Stomach (tissue), 19 donors: Measurements from ENCODE around the gene FAM90A1. TPM values are rescaled to one million over a fixed set of nuclear protein-coding genes. Genes with fewer than 3 reads are reported as not detected.
A peak's percentile ranks its signal among the peaks of the same experiment; 100 is the strongest.
"Not testable (repeated sequence)": the region's sequence is repeated elsewhere in the genome, so short reads cannot be mapped to it uniquely, and the experiment has no call there.

Experiments used
- DNase-seq, 2 donors: peaks; one replicate each; pipeline versions ENCODE4 v3.0.0 to v3.0.0-alpha.2; 2013 to 2019
- H3K27ac ChIP-seq, 5 donors: fragments of 200-600 bp in 4 of 5; sonication (generic) in 4 of 5; one replicate each; pipeline ENCODE4 v1.5.1; 2013 to 2019; ENCODE audit warnings: mild to moderate bottlenecking in 1 of 5, moderate library complexity in 1 of 5
- H3K27me3 ChIP-seq, 3 donors: fragments of 200-600 bp; sonication (generic); one replicate each; pipeline ENCODE4 v1.5.1; 2017 to 2019; ENCODE audit warnings: mixed run types in 1 of 3
- H3K36me3 ChIP-seq, 4 donors: fragments of 200-600 bp; sonication (generic); 1 replicate in 3 of 4; 2 replicates in 1 of 4; pipeline ENCODE4 v1.5.1; 2016 to 2019
- H3K4me1 ChIP-seq, 4 donors: fragments of 200-600 bp; sonication (generic); one replicate each; pipeline ENCODE4 v1.5.1; 2016 to 2019
- H3K4me3 ChIP-seq, 4 donors: fragments of 200-600 bp; sonication (generic) in 3 of 4; one replicate each; pipeline ENCODE4 v1.5.1; 2016 to 2019; ENCODE audit warnings: mild to moderate bottlenecking in 1 of 4
- H3K9me3 ChIP-seq, 4 donors: fragments of 200-600 bp; sonication (generic); one replicate each; pipeline ENCODE4 v1.5.1; 2016 to 2019
- WGBS, 5 donors: extraction: QIAGEN DNeasy Blood & Tissue Kit in 3 of 5; methylation state at CpG; one replicate each; pipeline versions ENCODE4 v1.1.5 to v1.1.7; 2013 to 2018; 5-methylcytosine and 5-hydroxymethylcytosine counted together
- intact Hi-C: fragments of 100-400 bp; cut with DNase I; formaldehyde crosslinking; loops from one replicate; pipeline ENCODE4 v1.15.1; 2023; ENCODE audit warnings: low total_unique reads
- long read RNA-seq, 10 donors: transcript quantifications; one replicate each; lab custom pipeline, GENCODE V29; 2026
- polyA plus RNA-seq, 3 donors: library from polyadenylated mRNA; stranded (reverse); fragments of 200-250 nt; gene quantifications; one replicate each; pipeline ENCODE4 v1.2.3, GENCODE V29; 2013
- total RNA-seq, 5 donors: library from RNA; depleted of rRNA; stranded (reverse); fragments of >200 nt; gene quantifications; one replicate each; pipeline versions ENCODE4 v1.1.0 to v1.2.3, GENCODE V29; 2014 to 2016
- donor health status: healthy with polysubstance abuse.
- donor health status: Bipolar disorder and iron deficiency.
- donor health status: healthy.

The FAM90A1 gene
- under 1 TPM in 1 of 5 donors, not detected in 4; 0.89 TPM for total RNA-seq
- polyA plus RNA-seq: under 1 TPM in 1 of 3 donors, not detected in 2; 0.45 TPM
- long read RNA-seq, donor 1: 0 reads
- long read RNA-seq, donor 2: 0 reads
- long read RNA-seq, donor 3: 0 reads
- long read RNA-seq, donor 4: 0 reads
- long read RNA-seq, donor 5: 0 reads
- long read RNA-seq, donor 6: 0 reads
- long read RNA-seq, donor 7: 0 reads
- long read RNA-seq, donor 8: 0 reads
- long read RNA-seq, donor 9: 0 reads
- long read RNA-seq, donor 10: 0 reads

GRCh38 chr12:8226992-8227731 is at the start of gene FAM90A1:
FAM90A1 (minus strand) TSS chr12:8227618; CDS start chr12:8224832, 2,786 bp downstream.
- Histone ChIP-seq H3K27ac (peak within 1 kb of the TSS in 3 of 5 donors; percentile 5 to 48 (median 20)), H3K4me1 (peaks cover 0 to 13% (median 3%) of the 10 kb centered on the region in 4 donors), H3K4me3 (peak within 1 kb of the TSS; percentile 19 to 39 (median 36))
- H3K9me3 ChIP-seq, H3K36me3 ChIP-seq, H3K27me3 ChIP-seq: not testable (repeated sequence)
- peak in 1 of 2 donors; percentile 59 for DNase-seq
- intact Hi-C loops: loop anchor here (10.0 kb wide), 1 partner anchor 112 kb away; no protein-coding TSS in a partner anchor
- WGBS, 5 donors: 27 to 55% (median 42%) methylated on average over 14 to 22 of the region's 22 CpGs

GRCh38 chr12:8276397-8276796 is 49.0 kb upstream of the FAM90A1 start:
- not testable (repeated sequence) for DNase-seq, H3K27me3 ChIP-seq

GRCh38 chr12:8266706-8267105 is 39.3 kb upstream of the FAM90A1 start:
- H3K9me3 ChIP-seq, H3K4me3 ChIP-seq, DNase-seq, H3K4me1 ChIP-seq, H3K27ac ChIP-seq, H3K27me3 ChIP-seq, intact Hi-C loops, H3K36me3 ChIP-seq: not testable (repeated sequence)
- WGBS, 5 donors: 63 to 81% (median 73%) methylated on average over 4 of the region's 4 CpGs

More at GRCh38 chr12:8276397-8276796, 49.0 kb upstream of the FAM90A1 start:
- intact Hi-C loops, H3K36me3 ChIP-seq, H3K27ac ChIP-seq, H3K4me1 ChIP-seq, H3K4me3 ChIP-seq, H3K9me3 ChIP-seq: not testable (repeated sequence)
- 80 to 100% (median 83%) methylated on average over 1 to 2 of the region's 2 CpGs for WGBS, 5 donors

- DNase-seq, H3K27ac ChIP-seq, H3K36me3 ChIP-seq, H3K27me3 ChIP-seq, H3K4me3 ChIP-seq, H3K9me3 ChIP-seq, intact Hi-C loops, H3K4me1 ChIP-seq: not testable (repeated sequence)
- WGBS, 5 donors: 75 to 85% (median 79%) methylated on average over 7 of the region's 7 CpGs
These were observed 36.8 kb upstream of the FAM90A1 start for GRCh38 chr12:8264236-8264635.

- H3K27me3 ChIP-seq, H3K4me1 ChIP-seq, intact Hi-C loops, H3K9me3 ChIP-seq, H3K36me3 ChIP-seq, H3K4me3 ChIP-seq, H3K27ac ChIP-seq: not testable (repeated sequence)
- DNase-seq: peak in 1 of 2 donors; percentile 19
- 56 to 69% (median 65%) methylated on average over 14 of the region's 14 CpGs for WGBS, 5 donors
These were observed 33.7 kb upstream of the FAM90A1 start for GRCh38 chr12:8261111-8261554.

GRCh38 chr12:8256356-8256755 is 28.9 kb upstream of the FAM90A1 start:
- H3K36me3 ChIP-seq, DNase-seq, H3K27me3 ChIP-seq, H3K4me3 ChIP-seq, H3K9me3 ChIP-seq, intact Hi-C loops, H3K4me1 ChIP-seq, H3K27ac ChIP-seq: not testable (repeated sequence)
- 0 to 78% (median 62%) methylated on average over 1 to 5 of the region's 5 CpGs for WGBS, 5 donors

- H3K4me1 ChIP-seq, H3K4me3 ChIP-seq, H3K27ac ChIP-seq, H3K9me3 ChIP-seq, DNase-seq, intact Hi-C loops, H3K36me3 ChIP-seq, H3K27me3 ChIP-seq: not testable (repeated sequence)
- 90 to 94% (median 94%) methylated on average over 9 of the region's 9 CpGs for WGBS, 5 donors
These were observed 27.3 kb upstream of the FAM90A1 start for GRCh38 chr12:8254705-8255104.

- H3K27me3 ChIP-seq: not testable (repeated sequence)
These were observed 24.8 kb upstream of the FAM90A1 start for GRCh38 chr12:8252056-8252818.

GRCh38 chr12:8251616-8252015 is 24.2 kb upstream of the FAM90A1 start:
- H3K9me3 ChIP-seq, H3K27me3 ChIP-seq, H3K36me3 ChIP-seq, DNase-seq, H3K4me1 ChIP-seq, H3K4me3 ChIP-seq, intact Hi-C loops, H3K27ac ChIP-seq: not testable (repeated sequence)
- WGBS, 5 donors: 57 to 80% (median 63%) methylated on average over 6 to 7 of the region's 7 CpGs

More at GRCh38 chr12:8252056-8252818, 24.8 kb upstream of the FAM90A1 start:
- H3K4me1 ChIP-seq, H3K9me3 ChIP-seq, H3K4me3 ChIP-seq, H3K27ac ChIP-seq, DNase-seq, intact Hi-C loops, H3K36me3 ChIP-seq: not testable (repeated sequence)
- 88 to 94% (median 92%) methylated on average over 3 to 27 of the region's 29 CpGs for WGBS, 5 donors

- WGBS, 5 donors: 80 to 94% (median 87%) methylated on average over 3 to 4 of the region's 4 CpGs
- peaks cover 0 to 10% (median 6%) of the 10 kb centered on the region in 4 donors for H3K4me1 ChIP-seq
- DNase-seq, H3K4me3 ChIP-seq, H3K36me3 ChIP-seq, H3K27me3 ChIP-seq, H3K27ac ChIP-seq, H3K9me3 ChIP-seq, intact Hi-C loops: not testable (repeated sequence)
These were observed 19.6 kb upstream of the FAM90A1 start for GRCh38 chr12:8246941-8247535.

- 0 to 1% (median 0%) methylated on average over 21 to 35 of the region's 35 CpGs for WGBS, 5 donors
- Histone ChIP-seq H3K4me1 (peaks cover 0 to 11% (median 7%) of the 10 kb centered on the region in 4 donors), H3K4me3 (peak overlapping the region; percentile 72 to 89 (median 82)), H3K27ac (peak overlapping the region; percentile 79 to 92 (median 89))
- H3K9me3 ChIP-seq, H3K36me3 ChIP-seq, intact Hi-C loops, DNase-seq, H3K27me3 ChIP-seq: not testable (repeated sequence)
These were observed 16.3 kb upstream of the FAM90A1 start for GRCh38 chr12:8243682-8244161.
